ENCODE measurements around the gene CDC14A.

The CDC14A gene

GRCh38 chr1:100476735-100477290 is 124.5 kb downstream of the CDC14A start:
- DNase-seq (ENCODE audit: low read depth in 1 of 2, low spot score in 1 of 2) = no peak
- TF ChIP-seq REST (IDR thresholded peaks at IDR 0.05; ENCODE audit: insufficient replicate concordance, low read depth) = no peak
- Histone ChIP-seq H3K4me3 (replicated peaks; ENCODE audit: insufficient read depth, low read length) (no peak overlapping the region), H3K27me3 (ENCODE audit: insufficient read depth, poor library complexity, severe bottlenecking) (no peaks in the 10 kb centered on the region), H3K27ac (replicated peaks) (no peak overlapping the region)

GRCh38 chr1:100478816-100479215 is 126.5 kb downstream of the CDC14A start:
- H3K27ac ChIP-seq (replicated peaks) = no peak overlapping the region
- DNase-seq (ENCODE audit: low read depth in 1 of 2, low spot score in 1 of 2) = no peak
- no peak overlapping the region for H3K4me3 ChIP-seq (replicated peaks; ENCODE audit: insufficient read depth, low read length)
- no peak for TF ChIP-seq POLR2AphosphoS5 (IDR thresholded peaks at IDR 0.05; ENCODE audit: low read depth)
- no peaks in the 10 kb centered on the region for H3K27me3 ChIP-seq (ENCODE audit: insufficient read depth, poor library complexity, severe bottlenecking)

GRCh38 chr1:100479620-100480338 is 127.5 kb downstream of the CDC14A start:
- no peak overlapping the region for H3K4me3 ChIP-seq (replicated peaks; ENCODE audit: insufficient read depth, low read length)
- TF ChIP-seq POLR2AphosphoS5 (IDR thresholded peaks at IDR 0.05; ENCODE audit: low read depth) (no peak), SPI1 (IDR thresholded peaks at IDR 0.05; ENCODE audit: borderline replicate concordance, low read depth) (no peak), GABPA (IDR thresholded peaks at IDR 0.05; ENCODE audit: low read depth) (no peak), REST (IDR thresholded peaks at IDR 0.05; ENCODE audit: insufficient replicate concordance, low read depth) (no peak), CTCF (IDR thresholded peaks at IDR 0.05; ENCODE audit: insufficient read depth, low read length) (no peak)
- DNase-seq (ENCODE audit: low read depth in 1 of 2, low spot score in 1 of 2) = no peak
- no peak overlapping the region for H3K27ac ChIP-seq (replicated peaks)
- H3K27me3 ChIP-seq (ENCODE audit: insufficient read depth, poor library complexity, severe bottlenecking) = no peaks in the 10 kb centered on the region

- TF ChIP-seq CTCF (IDR thresholded peaks at IDR 0.05; ENCODE audit: insufficient read depth, low read length) (no peak), SPI1 (IDR thresholded peaks at IDR 0.05; ENCODE audit: borderline replicate concordance, low read depth) (no peak), GABPA (IDR thresholded peaks at IDR 0.05; ENCODE audit: low read depth) (no peak), REST (IDR thresholded peaks at IDR 0.05; ENCODE audit: insufficient replicate concordance, low read depth) (no peak), POLR2AphosphoS5 (IDR thresholded peaks at IDR 0.05; ENCODE audit: low read depth) (no peak)
- no peaks in the 10 kb centered on the region for H3K27me3 ChIP-seq (ENCODE audit: insufficient read depth, poor library complexity, severe bottlenecking)
- DNase-seq (ENCODE audit: low read depth in 1 of 2, low spot score in 1 of 2) = no peak
- H3K4me3 ChIP-seq (replicated peaks; ENCODE audit: insufficient read depth, low read length) = no peak overlapping the region
- H3K27ac ChIP-seq (replicated peaks) = no peak overlapping the region
Measured at GRCh38 chr1:100481303-100481702, 129.0 kb downstream of the CDC14A start.
